Measurements from ENCODE around the gene PTPRE. TPM values are rescaled to one million over a fixed set of nuclear protein-coding genes. Genes with fewer than 3 reads are reported as not detected.

The PTPRE gene
- total RNA-seq, 2 donors from 2014 or later: 11.3 to 23.5 TPM

- Histone ChIP-seq H3K4me1 (no peaks in the 10 kb centered on the region), H3K36me3 (no peaks in the 10 kb centered on the region), H3K27ac (no peak overlapping the region), H3K4me3 (no peak overlapping the region), H3K27me3 (no peaks in the 10 kb centered on the region), H3K9me3 (no peaks in the 10 kb centered on the region)
- no peak for TF ChIP-seq CTCF (IDR thresholded peaks at IDR 0.05)
- DNase-seq (ENCODE audit: low spot score): no peak
Measured at GRCh38 chr10:127883516-127883915, 23.4 kb upstream of the PTPRE start.

GRCh38 chr10:127884501-127884900, 22.4 kb upstream of the PTPRE start:
- Histone ChIP-seq H3K27ac (no peak overlapping the region), H3K36me3 (no peaks in the 10 kb centered on the region), H3K4me1 (no peaks in the 10 kb centered on the region), H3K27me3 (no peaks in the 10 kb centered on the region), H3K4me3 (no peak overlapping the region), H3K9me3 (no peaks in the 10 kb centered on the region)
- no peak for TF ChIP-seq CTCF (IDR thresholded peaks at IDR 0.05)
- DNase-seq (ENCODE audit: low spot score): no peak

- Histone ChIP-seq H3K27me3 (no peaks in the 10 kb centered on the region), H3K9me3 (no peaks in the 10 kb centered on the region), H3K27ac (no peak overlapping the region), H3K36me3 (no peaks in the 10 kb centered on the region), H3K4me3 (no peak overlapping the region), H3K4me1 (no peaks in the 10 kb centered on the region)
- no peak for DNase-seq (ENCODE audit: low spot score)
- TF ChIP-seq CTCF (IDR thresholded peaks at IDR 0.05): no peak
Measured at GRCh38 chr10:127886371-127887051, 20.4 kb upstream of the PTPRE start.

GRCh38 chr10:127887541-127888415, 19.1 kb upstream of the PTPRE start:
- Histone ChIP-seq H3K27me3 (no peaks in the 10 kb centered on the region), H3K9me3 (no peaks in the 10 kb centered on the region), H3K4me1 (no peaks in the 10 kb centered on the region), H3K36me3 (no peaks in the 10 kb centered on the region), H3K27ac (no peak overlapping the region), H3K4me3 (no peak overlapping the region)
- TF ChIP-seq CTCF (IDR thresholded peaks at IDR 0.05): no peak
- no peak for DNase-seq (ENCODE audit: low spot score)

- peak overlapping the region in 1 of 2 donors; percentile 16 for H3K27ac ChIP-seq
- no peaks in the 10 kb centered on the region for H3K36me3 ChIP-seq
- TF ChIP-seq CTCF (IDR thresholded peaks at IDR 0.05): no peak
- H3K4me1 ChIP-seq: no peaks in the 10 kb centered on the region
- H3K4me3 ChIP-seq: no peak overlapping the region
- H3K9me3 ChIP-seq: no peaks in the 10 kb centered on the region
- no peak for DNase-seq (ENCODE audit: low spot score)
- no peaks in the 10 kb centered on the region for H3K27me3 ChIP-seq
Measured at GRCh38 chr10:127888521-127889312, 18.2 kb upstream of the PTPRE start.

All from right atrium auricular region (tissue), 2 donors.